DOHH2 (cell line): ENCODE results near the gene CDCP1.

Experiments used
- H3F3A ChIP-seq: fragments of 200-600 bp; sonication (generic), shearing (Covaris generic); 2 replicates; pipeline ENCODE4 v1.6.0; 2016; ENCODE audit warnings: antibody characterized with exemption, mild to moderate bottlenecking; ENCODE audit not compliant: control insufficient read depth, insufficient read depth
- H3K27ac ChIP-seq: fragments of 200-600 bp; sonication (generic); 2 replicates; pipeline ENCODE4 v1.5.1; 2014; ENCODE audit warnings: low read depth, mild to moderate bottlenecking, low read length, moderate library complexity
- H3K27me3 ChIP-seq: fragments of 200-600 bp; sonication (generic); 2 replicates; pipeline ENCODE4 v1.6.1; 2014; ENCODE audit warnings: mild to moderate bottlenecking, low read length, mixed read lengths; ENCODE audit not compliant: control insufficient read depth
- H3K36me3 ChIP-seq: fragments of 200-600 bp; sonication (generic); 2 replicates; pipeline ENCODE4 v1.6.1; 2014; ENCODE audit warnings: mild to moderate bottlenecking, low read length, moderate library complexity, mixed read lengths; ENCODE audit not compliant: control insufficient read depth
- H3K4me1 ChIP-seq: fragments of 200-600 bp; sonication (generic); 2 replicates; pipeline ENCODE4 v1.6.1; 2014; ENCODE audit warnings: mild to moderate bottlenecking, low read length, mixed read lengths; ENCODE audit not compliant: control insufficient read depth
- H3K4me2 ChIP-seq: fragments of 200-600 bp; sonication (generic); 2 replicates; pipeline ENCODE4 v1.6.0; 2014; ENCODE audit warnings: mild to moderate bottlenecking, low read length, moderate library complexity
- H3K4me3 ChIP-seq: fragments of 200-600 bp; sonication (generic); 2 replicates; pipeline ENCODE4 v1.5.1; 2014; ENCODE audit warnings: mild to moderate bottlenecking, low read length, mixed read lengths
- H3K79me2 ChIP-seq: fragments of 200-600 bp; sonication (generic); 2 replicates; pipeline ENCODE4 v1.6.1; 2014; ENCODE audit warnings: mild to moderate bottlenecking, low read length, mixed read lengths; ENCODE audit not compliant: control insufficient read depth
- H3K9me2 ChIP-seq: fragments of 200-600 bp; sonication (generic); replicated peaks from 2 replicates; pipeline ENCODE4 v1.6.1; 2014; ENCODE audit warnings: mild to moderate bottlenecking, low read length, mixed read lengths; ENCODE audit not compliant: control insufficient read depth
- H3K9me3 ChIP-seq: fragments of 200-600 bp; sonication (generic); 2 replicates; pipeline ENCODE4 v1.6.1; 2014; ENCODE audit warnings: antibody characterized with exemption, low read length, mixed read lengths; ENCODE audit not compliant: control insufficient read depth, insufficient read depth
- H4K20me1 ChIP-seq: fragments of 200-600 bp; sonication (generic); 2 replicates; pipeline ENCODE4 v1.6.0; 2014; ENCODE audit warnings: low read depth, mild to moderate bottlenecking, antibody characterized with exemption, low read length, moderate library complexity; ENCODE audit not compliant: control insufficient read depth, insufficient read depth
- EZH2phosphoT487 ChIP-seq: fragments of 200-600 bp; sonication (generic); IDR thresholded peaks from 2 replicates; pipeline ENCODE4 v1.6.1; 2017; ENCODE audit warnings: borderline replicate concordance, mild to moderate bottlenecking, antibody characterized with exemption, low read length, moderate library complexity, mixed read lengths
- TF ChIP-seq, protein P1 (sequence below): fragments of 200-600 bp; sonication (generic); IDR thresholded peaks from one replicate; pipeline ENCODE4 v1.5.1; 2014; ENCODE audit warnings: antibody characterized with exemption, mild to moderate bottlenecking, low read depth, low read length; ENCODE audit not compliant: poor library complexity, severe bottlenecking

Gene CDCP1

DNA sequence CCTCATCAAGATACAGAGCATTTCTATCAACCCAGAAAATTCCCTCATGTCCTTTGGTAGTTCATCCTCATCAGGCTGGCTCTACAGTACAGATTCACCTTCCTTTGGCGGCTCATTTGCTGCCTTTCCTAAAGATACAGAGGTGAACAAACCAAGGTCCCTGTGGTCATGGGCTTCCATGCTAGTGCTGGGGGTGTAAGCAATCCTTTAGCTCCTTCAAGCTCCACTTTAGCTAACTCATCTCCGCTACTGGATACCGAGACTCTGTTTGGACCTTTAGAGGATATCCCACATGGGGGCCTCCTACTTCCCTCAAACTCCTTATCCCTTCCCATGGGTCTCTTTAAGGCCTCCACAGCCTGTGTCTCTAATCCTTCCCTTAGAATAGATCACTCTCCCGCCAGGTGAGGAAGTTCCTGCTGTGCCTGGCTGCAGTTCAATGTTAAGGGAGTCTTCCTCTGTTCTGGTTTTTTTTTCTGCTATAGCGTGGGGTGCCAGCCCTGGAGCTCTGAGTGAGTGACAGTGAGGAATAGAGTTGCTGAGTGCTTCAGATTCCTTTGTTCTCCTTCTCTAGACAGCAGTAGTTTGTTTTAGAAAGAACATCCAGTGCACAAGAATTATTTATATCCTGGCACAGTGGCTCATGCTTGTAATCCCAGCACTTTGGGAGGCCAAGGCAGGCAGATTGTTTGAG is 89.4 kb downstream of the CDCP1 start:
- no peaks in the 10 kb centered on the region for H3K9me3 ChIP-seq
- H3K79me2 ChIP-seq: no peaks in the 10 kb centered on the region
- no peak overlapping the region for H3K4me3 ChIP-seq
- H3K27me3 ChIP-seq: peaks cover 5% of the 10 kb centered on the region
- H3K27ac ChIP-seq: no peak overlapping the region
- no peaks in the 10 kb centered on the region for H3F3A ChIP-seq
- no peaks in the 10 kb centered on the region for H3K9me2 ChIP-seq
- no peaks in the 10 kb centered on the region for H4K20me1 ChIP-seq
- no peaks in the 10 kb centered on the region for H3K4me1 ChIP-seq
- TF ChIP-seq, protein P1, sequence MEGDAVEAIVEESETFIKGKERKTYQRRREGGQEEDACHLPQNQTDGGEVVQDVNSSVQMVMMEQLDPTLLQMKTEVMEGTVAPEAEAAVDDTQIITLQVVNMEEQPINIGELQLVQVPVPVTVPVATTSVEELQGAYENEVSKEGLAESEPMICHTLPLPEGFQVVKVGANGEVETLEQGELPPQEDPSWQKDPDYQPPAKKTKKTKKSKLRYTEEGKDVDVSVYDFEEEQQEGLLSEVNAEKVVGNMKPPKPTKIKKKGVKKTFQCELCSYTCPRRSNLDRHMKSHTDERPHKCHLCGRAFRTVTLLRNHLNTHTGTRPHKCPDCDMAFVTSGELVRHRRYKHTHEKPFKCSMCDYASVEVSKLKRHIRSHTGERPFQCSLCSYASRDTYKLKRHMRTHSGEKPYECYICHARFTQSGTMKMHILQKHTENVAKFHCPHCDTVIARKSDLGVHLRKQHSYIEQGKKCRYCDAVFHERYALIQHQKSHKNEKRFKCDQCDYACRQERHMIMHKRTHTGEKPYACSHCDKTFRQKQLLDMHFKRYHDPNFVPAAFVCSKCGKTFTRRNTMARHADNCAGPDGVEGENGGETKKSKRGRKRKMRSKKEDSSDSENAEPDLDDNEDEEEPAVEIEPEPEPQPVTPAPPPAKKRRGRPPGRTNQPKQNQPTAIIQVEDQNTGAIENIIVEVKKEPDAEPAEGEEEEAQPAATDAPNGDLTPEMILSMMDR: no peak
- TF ChIP-seq EZH2phosphoT487: no peak
- H3K4me2 ChIP-seq: no peak overlapping the region
- H3K36me3 ChIP-seq: no peaks in the 10 kb centered on the region

DNA sequence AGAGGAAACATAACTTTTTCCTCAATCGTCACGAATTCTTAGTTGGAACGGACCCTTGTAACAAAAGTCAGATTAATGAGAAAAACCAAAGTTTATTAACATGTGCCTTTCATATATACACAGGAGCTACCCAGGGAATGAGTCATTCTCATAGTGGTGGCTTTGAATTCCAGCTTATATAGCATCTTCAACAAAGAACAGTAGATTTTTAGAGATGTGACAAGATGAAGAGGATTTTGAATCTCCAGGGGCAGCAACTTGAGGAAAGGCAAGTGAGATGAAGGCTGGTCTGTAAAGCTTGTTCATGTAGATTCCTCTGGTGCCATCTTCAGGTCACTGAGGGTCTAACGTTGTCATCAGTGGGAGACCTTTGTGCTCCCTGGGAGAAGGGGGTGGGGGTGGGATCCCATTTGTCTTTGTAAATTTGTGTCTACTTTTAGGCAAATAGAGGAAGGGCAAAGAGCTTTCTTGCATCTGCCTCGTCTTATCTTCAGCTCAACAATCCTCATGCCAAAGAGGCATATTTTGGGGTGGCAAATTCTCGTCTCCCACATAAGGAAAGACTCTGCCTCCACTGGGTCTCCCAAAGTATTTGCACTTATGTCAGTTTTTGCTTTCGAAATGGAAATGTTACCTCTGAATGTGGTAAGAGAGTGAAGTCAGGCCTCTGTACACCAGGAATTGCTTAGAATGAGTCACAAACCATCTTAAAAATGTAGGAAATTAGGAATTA is 90.6 kb downstream of the CDCP1 start:
- no peak for TF ChIP-seq EZH2phosphoT487
- TF ChIP-seq, protein P1: peak; percentile 57

DNA sequence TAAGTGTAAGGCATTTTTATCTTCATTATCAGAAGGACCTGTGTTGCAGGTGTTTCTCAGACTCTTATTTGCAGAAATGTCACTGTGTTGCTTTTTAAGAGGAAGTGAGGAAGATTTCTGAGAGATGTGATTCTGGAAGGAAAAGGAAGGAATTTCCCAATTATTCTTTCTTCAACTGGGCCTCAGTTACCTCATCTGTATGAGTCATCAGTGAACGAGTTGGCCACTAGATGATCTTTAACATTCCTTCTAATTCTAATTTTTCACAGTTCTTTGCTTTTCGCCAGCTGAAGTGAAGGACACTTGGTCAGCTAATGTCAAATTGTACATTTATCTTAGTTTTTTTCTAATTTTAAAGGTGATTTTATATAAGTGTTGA is 91.2 kb downstream of the CDCP1 start:
- Histone ChIP-seq H4K20me1 (no peaks in the 10 kb centered on the region), H3K9me2 (no peaks in the 10 kb centered on the region), H3K79me2 (no peaks in the 10 kb centered on the region), H3K27me3 (peaks cover 5% of the 10 kb centered on the region), H3K4me1 (no peaks in the 10 kb centered on the region), H3K4me3 (no peak overlapping the region), H3K36me3 (no peaks in the 10 kb centered on the region), H3K9me3 (no peaks in the 10 kb centered on the region), H3K27ac (no peak overlapping the region), H3F3A (no peaks in the 10 kb centered on the region), H3K4me2 (no peak overlapping the region)
- TF ChIP-seq EZH2phosphoT487: no peak
- TF ChIP-seq, protein P1: no peak

More for the DNA sequence above, 90.6 kb downstream of the CDCP1 start:
- Histone ChIP-seq H3K9me3 (no peaks in the 10 kb centered on the region), H3K79me2 (no peaks in the 10 kb centered on the region), H3K4me3 (no peak overlapping the region), H3K27me3 (peaks cover 5% of the 10 kb centered on the region), H3F3A (no peaks in the 10 kb centered on the region), H4K20me1 (no peaks in the 10 kb centered on the region), H3K4me2 (no peak overlapping the region), H3K36me3 (no peaks in the 10 kb centered on the region), H3K9me2 (no peaks in the 10 kb centered on the region), H3K4me1 (no peaks in the 10 kb centered on the region), H3K27ac (no peak overlapping the region)
